ENCODE measurements around the gene ZNRD2. TPM values are rescaled to one million over a fixed set of nuclear protein-coding genes. Genes with fewer than 3 reads are reported as not detected.

The ZNRD2 gene
- total RNA-seq, 1 experiment from 2014 or later, result 45.8 TPM

- no peak overlapping the region for H2BK12ac ChIP-seq (ENCODE audit: insufficient read length, low read depth, low read length)
- H3K36me3 Mint-ChIP-seq (ENCODE audit: insufficient read depth in 1 of 3, low read depth in 3 of 3), result peaks cover 20 to 48% (median 43%) of the 10 kb centered on the region in 3 experiments
- no peak overlapping the region for H2BK5ac ChIP-seq (ENCODE audit: insufficient read length, low read length)
- no peak overlapping the region for H3K4ac ChIP-seq (ENCODE audit: low read depth, low read length)
- no peak overlapping the region; a peak in 1 of 5 replicates for H3K4me3 Mint-ChIP-seq
- no peaks in the 10 kb centered on the region for H3K9me3 ChIP-seq (ENCODE audit: control insufficient read depth, low read depth, low read length)
- H4K8ac ChIP-seq (replicated peaks; ENCODE audit: insufficient read length, low read depth, low read length), result no peak overlapping the region
- H3K27me3 Mint-ChIP-seq (ENCODE audit: low read depth), result peaks cover 6% of the 10 kb centered on the region
- no peak overlapping the region for H2AFZ ChIP-seq (ENCODE audit: low read length)
- H3K27ac Mint-ChIP-seq, result peak overlapping the region in 2 of 3 experiments; percentile 34 to 78; a peak in 3 of 7 replicates
- no CpG with 5 or more reads among the region's 12 CpGs for WGBS (ENCODE audit: extremely low coverage, insufficient read length, low lambda C conversion rate)
- H2BK15ac ChIP-seq (ENCODE audit: low read depth, low read length), result no peak overlapping the region
- H3K18ac ChIP-seq (ENCODE audit: insufficient read length, low read depth, low read length), result no peak overlapping the region
- H3K4me2 ChIP-seq (ENCODE audit: insufficient read depth, insufficient read length, low read length), result no peak overlapping the region
- no peak for TF ChIP-seq CTCF (conservative IDR thresholded peaks at IDR 0.05)
- H3K79me1 ChIP-seq (ENCODE audit: insufficient read depth, low read depth, low read length, poor library complexity, severe bottlenecking), result no peaks in the 10 kb centered on the region
- H3K23ac ChIP-seq (ENCODE audit: insufficient read length, low read depth, low read length), result no peak overlapping the region
- no peak overlapping the region for H4K5ac ChIP-seq (ENCODE audit: insufficient read length, low read depth, low read length)
- no peak overlapping the region for H2BK120ac ChIP-seq (ENCODE audit: low read depth, low read length, poor library complexity, severe bottlenecking)
- no peak for DNase-seq
- H2BK20ac ChIP-seq (ENCODE audit: low read depth, low read length, poor library complexity, severe bottlenecking), result no peak overlapping the region
- no peak overlapping the region for H4K91ac ChIP-seq (ENCODE audit: insufficient read length, low read depth, low read length)
- H3K4me1 Mint-ChIP-seq, result peaks cover 10 to 14% of the 10 kb centered on the region in 2 experiments
- no peak overlapping the region for H3K56ac ChIP-seq (ENCODE audit: insufficient read length, low read depth, low read length)
- no peaks in the 10 kb centered on the region; a peak in 1 of 5 replicates for H3K9me3 Mint-ChIP-seq
- no peak overlapping the region for H2AK5ac ChIP-seq (ENCODE audit: insufficient read length, low read length)
- H3K14ac ChIP-seq (ENCODE audit: insufficient read depth, low read length), result no peak overlapping the region
- H3K27me3 ChIP-seq (ENCODE audit: insufficient read depth, low read length), result no peaks in the 10 kb centered on the region
- no peaks in the 10 kb centered on the region; the same call in 1 of the 2 replicates for H3K79me2 ChIP-seq (ENCODE audit: insufficient read depth, low read length)
- H3T11ph ChIP-seq (ENCODE audit: low read length), result no peak overlapping the region
- no peaks in the 10 kb centered on the region for H4K20me1 ChIP-seq (ENCODE audit: control insufficient read depth, insufficient read depth, insufficient read length)
- H3K4me1 ChIP-seq (ENCODE audit: insufficient read depth, low read length), result no peaks in the 10 kb centered on the region
- H3K23me2 ChIP-seq (ENCODE audit: insufficient read length, low read depth, low read length, poor library complexity, severe bottlenecking), result peaks cover 4% of the 10 kb centered on the region
- no peak overlapping the region for H3K27ac ChIP-seq (ENCODE audit: insufficient read length, low read depth, low read length)
- H3K9ac ChIP-seq (ENCODE audit: extremely low read depth, insufficient read length, low read length), result no peak overlapping the region
Measured at GRCh38 chr11:65528819-65529350, 41.4 kb upstream of the ZNRD2 start.

Data from H9 (cell line).